GM19025 (cell line): Measurements from ENCODE around the gene ROPN1L.
"Not testable (repeated sequence)": the region's sequence is repeated elsewhere in the genome, so short reads cannot be mapped to it uniquely, and the experiment has no call there.

Experiments
- ATAC-seq: cut with Tn5 transposase; IDR thresholded peaks from one replicate; pipeline ENCODE4 v1.9.1; 2021; ENCODE audit warnings: mild to moderate bottlenecking, low read depth, moderate library complexity; ENCODE audit not compliant: unreplicated experiment

The ROPN1L gene

DNA sequence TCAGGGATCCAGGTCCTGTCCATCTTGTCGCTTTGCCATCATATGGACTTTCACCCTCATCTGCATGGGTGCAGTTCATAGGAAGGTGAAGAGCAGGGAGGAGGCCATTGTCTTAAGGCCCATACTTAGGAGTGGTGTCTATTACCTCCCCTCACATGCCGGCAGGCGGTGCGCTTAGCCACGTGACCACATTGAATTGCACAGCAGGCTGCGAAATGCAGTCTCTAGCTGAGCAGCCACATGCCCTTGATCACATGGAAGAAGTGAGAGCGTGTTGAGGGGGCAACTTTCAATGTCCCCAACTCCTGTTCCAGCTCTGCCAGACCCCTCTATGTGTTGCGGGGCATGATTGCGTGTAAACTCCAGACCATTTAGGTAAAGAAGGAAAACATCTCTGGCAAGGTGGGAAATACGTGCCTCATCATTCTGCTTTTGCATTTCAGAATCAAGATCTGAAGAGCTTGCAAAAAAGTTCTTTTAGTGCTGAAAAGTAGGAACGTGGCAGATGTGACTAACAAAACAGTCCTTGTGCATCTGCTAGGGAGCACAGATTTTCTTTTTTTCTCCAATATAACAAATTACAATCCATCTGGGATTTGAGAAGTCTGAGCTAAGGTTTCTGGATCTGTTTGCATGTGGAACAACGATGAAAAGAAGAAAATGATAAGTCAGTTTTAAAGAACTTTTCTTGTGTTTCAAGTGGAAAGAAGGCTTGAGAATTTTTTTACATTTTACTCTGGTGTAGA, 34.4 kb downstream of the ROPN1L start:
- no peak for ATAC-seq

DNA sequence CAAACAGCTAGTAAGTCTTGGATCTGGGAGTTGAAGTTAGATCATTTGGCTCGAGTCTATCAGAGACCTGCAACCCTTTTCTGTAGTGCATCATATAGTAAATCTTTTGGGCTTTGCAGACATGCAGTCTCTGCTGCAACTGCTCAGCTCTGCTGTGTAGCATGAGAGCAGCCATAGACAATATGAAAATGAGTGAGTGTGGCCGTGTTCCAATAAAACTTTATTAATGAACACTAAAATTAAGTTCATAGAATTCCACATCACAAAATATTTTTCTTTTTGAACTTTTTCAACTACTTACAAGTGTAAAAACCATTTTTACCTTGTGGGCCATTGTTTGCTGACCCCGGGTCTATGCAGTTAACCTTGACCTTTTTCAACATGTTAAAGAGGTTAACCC, 35.2 kb downstream of the ROPN1L start:
- no peak for ATAC-seq

DNA sequence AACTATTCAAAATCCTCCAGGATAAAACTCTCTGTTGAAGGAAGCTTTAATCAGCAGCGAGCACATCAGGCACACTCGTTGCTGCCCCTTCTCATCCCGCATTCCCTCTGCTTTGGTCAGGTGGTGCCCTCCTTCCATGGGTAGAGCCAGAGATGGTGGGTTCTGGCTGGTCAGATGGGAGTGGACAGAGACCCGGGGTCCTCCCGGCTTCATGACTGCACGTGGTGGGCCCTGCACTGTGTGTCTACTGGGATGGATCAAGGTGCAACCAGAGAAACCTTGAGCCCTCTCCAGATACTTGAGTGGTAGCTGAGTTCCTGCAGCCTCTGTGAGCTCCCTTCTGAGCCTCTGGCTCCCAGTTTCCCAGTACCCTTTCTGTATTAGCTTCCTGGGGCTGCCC, 36.3 kb downstream of the ROPN1L start:
- no peak for ATAC-seq

DNA sequence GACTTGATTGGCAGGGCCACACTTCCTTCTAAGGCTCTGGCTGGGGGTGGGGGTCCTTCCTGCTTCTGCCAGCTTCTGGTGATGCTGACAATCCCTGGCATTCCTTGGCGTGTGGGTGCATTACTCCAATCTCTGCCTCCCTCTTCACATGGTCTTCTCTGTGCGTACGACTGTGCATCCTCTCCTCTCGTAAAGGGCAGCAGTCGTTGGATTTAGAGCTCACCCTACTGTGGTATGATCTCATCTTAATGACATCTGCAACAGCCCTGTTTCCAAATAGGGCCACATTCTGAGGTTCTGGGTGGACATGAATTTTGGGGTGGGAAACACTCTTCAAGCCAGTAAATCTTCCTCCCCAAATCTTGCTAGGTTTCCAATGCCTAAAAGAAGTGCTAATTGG, 36.8 kb downstream of the ROPN1L start:
- no peak for ATAC-seq

DNA sequence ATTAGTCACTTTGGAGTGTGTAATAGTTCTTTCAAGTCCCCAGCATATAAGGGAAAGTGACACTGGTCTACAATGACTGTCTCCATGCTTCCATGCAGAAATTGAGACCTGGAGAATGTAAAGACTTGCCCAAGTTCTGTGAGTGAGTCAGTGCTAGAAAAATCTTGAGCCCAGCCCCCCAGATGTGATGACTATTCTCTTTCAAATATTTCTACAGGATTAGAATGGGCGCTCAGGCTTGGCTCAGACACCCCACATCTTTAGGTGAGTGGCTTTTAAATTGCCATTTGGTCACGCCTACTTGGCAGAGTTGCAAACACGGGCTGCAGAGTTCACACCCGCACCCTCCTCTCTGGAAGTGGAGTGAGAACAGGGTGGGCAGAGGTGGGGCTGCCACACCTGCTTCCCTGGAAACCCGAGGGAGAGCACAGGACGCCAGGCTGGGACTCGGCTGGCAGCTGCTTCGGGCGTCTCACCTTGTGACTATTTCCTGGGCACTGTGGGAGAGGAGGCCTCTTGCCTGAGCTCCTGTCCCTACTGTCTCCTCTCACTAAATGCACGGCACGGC, 37.6 kb downstream of the ROPN1L start:
- ATAC-seq = no peak

- ATAC-seq = no peak
These were observed 38.7 kb downstream of the ROPN1L start for GRCh38 chr5:10480237-10480985.

GRCh38 chr5:10481241-10481935, 39.7 kb downstream of the ROPN1L start:
- no peak for ATAC-seq

GRCh38 chr5:10482791-10483530, 41.3 kb downstream of the ROPN1L start:
- no peak for ATAC-seq

GRCh38 chr5:10484774-10485141, 43.1 kb downstream of the ROPN1L start:
- no peak for ATAC-seq

- no peak for ATAC-seq
These were observed 43.6 kb downstream of the ROPN1L start for GRCh38 chr5:10485142-10485795.

- no peak for ATAC-seq
These were observed 44.2 kb downstream of the ROPN1L start for GRCh38 chr5:10485897-10486296.

- no peak for ATAC-seq
These were observed 45.0 kb downstream of the ROPN1L start for GRCh38 chr5:10486511-10487344.

DNA sequence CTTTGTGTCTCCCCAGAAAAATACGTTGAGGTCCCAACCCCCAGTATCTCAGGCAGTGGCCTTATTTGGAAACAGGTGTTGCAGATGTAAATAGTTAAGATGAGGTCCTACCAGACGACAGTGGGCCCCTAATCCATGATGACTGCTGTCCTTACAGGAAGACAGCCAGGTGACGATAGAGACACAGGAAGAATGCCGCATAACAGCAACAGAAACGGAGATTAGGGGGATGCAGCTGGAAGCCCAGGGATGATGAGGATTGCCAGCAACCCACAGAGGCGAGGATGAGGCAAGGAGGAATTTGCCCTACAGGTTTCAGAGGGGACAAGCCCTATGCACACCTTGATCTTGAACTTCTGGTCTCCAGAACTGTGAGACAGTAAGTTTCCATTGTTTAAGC, 46.5 kb downstream of the ROPN1L start:
- no peak for ATAC-seq

DNA sequence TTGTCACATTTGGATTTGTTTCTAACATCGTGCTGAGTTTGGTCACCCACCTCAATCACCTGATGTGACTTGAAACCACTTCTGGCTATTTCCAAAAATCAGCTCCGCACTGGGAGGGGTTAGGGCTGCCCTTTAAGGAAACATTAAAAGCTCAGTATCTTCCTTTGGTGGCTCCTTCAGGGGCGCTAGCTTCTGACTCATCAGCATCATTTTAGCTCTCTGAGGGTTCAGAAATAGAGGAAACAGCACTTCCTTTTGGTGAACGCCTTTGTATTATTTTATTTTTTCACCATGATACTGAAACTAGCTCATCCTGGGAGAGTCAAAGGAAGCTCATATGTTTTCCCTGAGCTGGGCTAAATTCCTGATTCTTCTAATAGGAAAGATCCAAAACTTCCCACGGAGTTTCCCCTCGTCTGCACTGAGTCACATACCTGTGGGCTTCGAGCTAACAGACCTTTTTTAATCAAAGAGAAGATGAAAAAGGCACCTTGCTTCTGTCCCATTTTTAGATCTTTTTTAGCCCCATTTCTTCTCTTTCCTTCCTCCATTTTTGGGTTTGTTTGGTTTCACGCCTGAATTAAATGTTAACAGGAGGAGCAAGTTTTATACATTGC, 48.2 kb downstream of the ROPN1L start:
- ATAC-seq = peak; percentile 61

GRCh38 chr5:10490927-10491672, 49.4 kb downstream of the ROPN1L start:
- no peak for ATAC-seq

- no peak for ATAC-seq
These were observed 50.0 kb downstream of the ROPN1L start for GRCh38 chr5:10491673-10492026.

- no peak for ATAC-seq
These were observed 52.2 kb downstream of the ROPN1L start for GRCh38 chr5:10493884-10494283.

DNA sequence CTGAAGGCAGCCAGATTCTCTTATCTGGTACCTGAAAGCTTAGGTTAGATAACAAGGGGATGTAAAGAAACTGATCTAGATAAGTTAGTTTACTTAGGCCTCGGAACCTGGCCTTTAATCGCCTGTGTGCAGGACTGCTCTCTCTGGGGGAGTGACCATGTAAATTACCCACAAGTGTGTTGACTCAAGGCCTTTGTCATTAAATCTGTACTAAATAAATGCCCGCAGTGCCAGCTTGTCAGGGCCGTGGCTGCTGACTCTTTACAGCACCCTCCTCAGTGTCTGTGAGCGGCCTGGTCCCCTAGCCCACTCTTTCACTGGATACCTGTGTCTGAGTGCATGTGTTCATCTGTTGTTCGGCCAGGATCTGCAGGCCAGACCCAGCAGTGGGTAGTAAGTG, 52.8 kb downstream of the ROPN1L start:
- not testable (repeated sequence) for ATAC-seq
